SK-N-SH treated with all-trans-retinoic acid at 6 μM for 48 hours (cell line): ENCODE results near the gene ANKRD33B.

Source experiments
- ARNTL ChIP-seq: fragments of 450-650 bp; formaldehyde crosslinking; IDR thresholded peaks from 2 replicates; pipeline ENCODE4 v1.5.0; 2020; ENCODE audit warnings: low read depth, mild to moderate bottlenecking, moderate library complexity, borderline replicate concordance
- CSDC2 ChIP-seq: fragments of 250-450 bp; sonication (Bioruptor Pico); IDR thresholded peaks from 2 replicates; pipeline ENCODE4 v1.5.0; 2020; ENCODE audit warnings: mild to moderate bottlenecking, moderate library complexity
- TCF4 ChIP-seq: fragments of 250-450 bp; sonication (Bioruptor Pico); IDR thresholded peaks from 2 replicates; pipeline ENCODE4 v1.8.0; 2021; ENCODE audit warnings: mild to moderate bottlenecking, moderate library complexity, borderline replicate concordance
- TF ChIP-seq, protein P1 (sequence below): fragments of 250-450 bp; sonication (Bioruptor Pico); IDR thresholded peaks from 2 replicates; pipeline ENCODE4 v1.8.0; 2020; ENCODE audit warnings: mild to moderate bottlenecking, moderate library complexity, borderline replicate concordance
- TF ChIP-seq, protein P2 (sequence below): fragments of 250-450 bp; sonication (Bioruptor Pico); IDR thresholded peaks from 2 replicates; pipeline ENCODE4 v1.8.0; 2021; ENCODE audit warnings: low read depth, mild to moderate bottlenecking, moderate library complexity, borderline replicate concordance

DNA sequence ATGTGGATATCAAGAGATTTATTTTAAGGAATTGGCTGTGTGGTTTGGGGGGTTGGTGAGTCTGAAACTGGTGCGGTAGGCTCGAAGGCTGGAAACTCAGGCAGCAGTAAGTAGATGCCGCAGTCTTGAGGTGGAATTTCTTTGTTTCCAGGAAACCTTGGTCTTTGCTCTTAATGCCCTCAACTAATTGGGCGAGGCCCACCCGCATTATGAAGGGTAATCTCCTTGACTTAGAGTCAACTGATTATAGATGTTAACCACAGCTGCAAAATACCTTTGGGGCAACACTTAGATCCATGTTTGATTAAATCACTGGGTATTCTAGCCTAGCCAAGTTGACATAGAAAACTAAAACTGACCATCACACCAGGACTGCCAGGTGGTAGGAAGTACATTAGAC lies 83.8 kb downstream of the ANKRD33B start:
- TF ChIP-seq, protein P1, sequence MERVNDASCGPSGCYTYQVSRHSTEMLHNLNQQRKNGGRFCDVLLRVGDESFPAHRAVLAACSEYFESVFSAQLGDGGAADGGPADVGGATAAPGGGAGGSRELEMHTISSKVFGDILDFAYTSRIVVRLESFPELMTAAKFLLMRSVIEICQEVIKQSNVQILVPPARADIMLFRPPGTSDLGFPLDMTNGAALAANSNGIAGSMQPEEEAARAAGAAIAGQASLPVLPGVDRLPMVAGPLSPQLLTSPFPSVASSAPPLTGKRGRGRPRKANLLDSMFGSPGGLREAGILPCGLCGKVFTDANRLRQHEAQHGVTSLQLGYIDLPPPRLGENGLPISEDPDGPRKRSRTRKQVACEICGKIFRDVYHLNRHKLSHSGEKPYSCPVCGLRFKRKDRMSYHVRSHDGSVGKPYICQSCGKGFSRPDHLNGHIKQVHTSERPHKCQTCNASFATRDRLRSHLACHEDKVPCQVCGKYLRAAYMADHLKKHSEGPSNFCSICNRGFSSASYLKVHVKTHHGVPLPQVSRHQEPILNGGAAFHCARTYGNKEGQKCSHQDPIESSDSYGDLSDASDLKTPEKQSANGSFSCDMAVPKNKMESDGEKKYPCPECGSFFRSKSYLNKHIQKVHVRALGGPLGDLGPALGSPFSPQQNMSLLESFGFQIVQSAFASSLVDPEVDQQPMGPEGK (CRISPR knock-in tag) = no peak
- no peak for TF ChIP-seq ARNTL (CRISPR knock-in tag)
- TF ChIP-seq CSDC2 (CRISPR knock-in tag) = no peak
- TF ChIP-seq, protein P2, sequence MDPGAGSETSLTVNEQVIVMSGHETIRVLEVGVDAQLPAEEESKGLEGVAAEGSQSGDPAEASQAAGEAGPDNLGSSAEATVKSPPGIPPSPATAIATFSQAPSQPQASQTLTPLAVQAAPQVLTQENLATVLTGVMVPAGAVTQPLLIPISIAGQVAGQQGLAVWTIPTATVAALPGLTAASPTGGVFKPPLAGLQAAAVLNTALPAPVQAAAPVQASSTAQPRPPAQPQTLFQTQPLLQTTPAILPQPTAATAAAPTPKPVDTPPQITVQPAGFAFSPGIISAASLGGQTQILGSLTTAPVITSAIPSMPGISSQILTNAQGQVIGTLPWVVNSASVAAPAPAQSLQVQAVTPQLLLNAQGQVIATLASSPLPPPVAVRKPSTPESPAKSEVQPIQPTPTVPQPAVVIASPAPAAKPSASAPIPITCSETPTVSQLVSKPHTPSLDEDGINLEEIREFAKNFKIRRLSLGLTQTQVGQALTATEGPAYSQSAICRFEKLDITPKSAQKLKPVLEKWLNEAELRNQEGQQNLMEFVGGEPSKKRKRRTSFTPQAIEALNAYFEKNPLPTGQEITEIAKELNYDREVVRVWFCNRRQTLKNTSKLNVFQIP (CRISPR knock-in tag) = no peak
- no peak for TF ChIP-seq TCF4 (CRISPR knock-in tag)
